Stimulated activated CD8-positive, alpha-beta memory T cell treated with anti-CD3 and anti-CD28 coated beads, Interleukin-15, amount 100 ng/mL, for 1 hour (primary cell): Measurements from ENCODE around the gene G6PC2.

Experiments used
- DNase-seq: peaks from one replicate; pipeline ENCODE4 v3.0.0-alpha.2; 2020; ENCODE audit warnings: low read depth

The G6PC2 gene

DNA sequence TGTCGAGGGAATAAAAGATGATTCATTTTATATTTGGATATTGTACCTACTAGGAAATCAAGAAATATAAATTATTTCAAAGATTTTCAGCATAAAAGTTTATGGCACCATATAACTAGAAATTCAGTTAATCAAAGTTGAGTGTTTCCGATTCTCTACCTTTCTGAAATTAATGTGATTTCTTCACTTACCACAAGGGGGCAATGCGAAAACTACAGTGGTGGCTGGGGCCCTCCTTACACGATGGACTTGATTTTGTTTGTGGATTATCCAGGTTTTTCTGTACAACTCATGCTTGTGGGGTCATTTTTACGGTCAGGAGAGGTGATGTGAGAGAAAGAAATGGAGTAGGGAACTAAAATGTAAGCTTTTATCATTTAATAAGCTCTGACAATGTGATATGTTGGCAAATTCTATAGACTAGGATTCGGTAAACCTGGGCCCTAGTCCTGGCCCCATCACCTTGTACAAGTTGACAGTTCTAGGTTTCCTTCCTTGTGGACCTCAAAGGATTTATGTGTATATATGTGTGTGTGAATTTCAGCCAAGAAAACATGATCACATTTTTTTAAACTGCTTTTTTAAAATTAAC lies 47.6 kb downstream of the G6PC2 start:
- no peak for DNase-seq

DNA sequence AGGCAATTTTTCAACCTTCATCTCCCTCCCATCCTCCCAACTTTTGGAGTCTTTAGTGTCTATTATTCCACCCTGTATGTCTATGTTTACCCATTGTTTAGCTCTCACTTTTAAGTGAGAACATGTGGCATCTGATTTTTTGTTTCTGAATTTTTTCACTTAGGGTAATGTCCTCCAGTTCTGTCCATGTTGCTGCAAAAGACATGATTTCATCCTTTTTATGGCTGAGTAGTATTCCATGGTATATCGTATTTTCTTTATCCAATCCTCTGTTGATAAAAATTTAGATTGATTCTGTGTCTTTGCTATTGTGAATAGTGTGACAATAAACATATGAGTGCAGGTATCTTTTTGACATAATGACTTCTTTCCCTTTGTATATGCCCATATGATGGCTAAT lies 48.2 kb downstream of the G6PC2 start:
- no peak for DNase-seq

DNA sequence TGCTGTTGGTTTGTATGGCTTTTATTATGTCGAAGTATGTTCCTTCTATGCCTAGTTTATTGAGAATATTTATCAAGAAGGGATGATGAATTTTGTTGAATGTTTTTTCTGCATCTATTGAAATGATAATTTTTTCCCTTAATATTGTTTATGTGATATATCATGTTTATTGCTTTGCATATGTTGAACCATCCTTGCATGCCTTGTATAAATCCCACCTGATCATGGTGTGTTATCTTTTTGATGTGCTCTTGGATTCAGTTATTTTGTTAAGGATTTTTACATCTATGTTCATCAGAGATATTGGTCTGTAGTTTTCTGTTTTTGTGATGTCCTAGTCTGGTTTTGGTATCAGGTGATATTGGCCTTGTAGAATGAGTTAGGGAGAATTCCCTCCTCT lies 50.8 kb downstream of the G6PC2 start:
- no peak for DNase-seq

- no peak for DNase-seq
Observed at GRCh38 chr2:168952424-168952823, 51.3 kb downstream of the G6PC2 start.

GRCh38 chr2:168954256-168954655 lies 53.2 kb downstream of the G6PC2 start:
- DNase-seq, result no peak

DNA sequence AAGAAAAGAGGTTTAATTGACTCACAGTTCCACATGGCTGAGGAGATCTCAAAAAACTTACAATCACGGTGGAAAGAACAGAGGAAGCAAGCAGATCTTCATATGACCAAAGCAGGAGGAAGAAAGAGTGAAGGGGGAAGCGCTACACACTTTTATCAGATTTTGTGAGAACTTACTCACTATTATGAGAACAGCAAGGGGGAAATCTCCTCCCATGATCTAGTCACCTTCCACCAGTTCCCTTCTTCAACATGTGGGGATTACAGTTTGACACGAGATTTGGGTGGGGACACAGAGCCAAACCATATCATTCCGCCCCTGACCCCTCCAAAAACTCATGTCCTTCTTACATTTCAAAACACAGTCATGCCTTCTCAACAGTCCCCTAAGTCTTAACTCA lies 54.2 kb downstream of the G6PC2 start:
- DNase-seq, result no peak

DNA sequence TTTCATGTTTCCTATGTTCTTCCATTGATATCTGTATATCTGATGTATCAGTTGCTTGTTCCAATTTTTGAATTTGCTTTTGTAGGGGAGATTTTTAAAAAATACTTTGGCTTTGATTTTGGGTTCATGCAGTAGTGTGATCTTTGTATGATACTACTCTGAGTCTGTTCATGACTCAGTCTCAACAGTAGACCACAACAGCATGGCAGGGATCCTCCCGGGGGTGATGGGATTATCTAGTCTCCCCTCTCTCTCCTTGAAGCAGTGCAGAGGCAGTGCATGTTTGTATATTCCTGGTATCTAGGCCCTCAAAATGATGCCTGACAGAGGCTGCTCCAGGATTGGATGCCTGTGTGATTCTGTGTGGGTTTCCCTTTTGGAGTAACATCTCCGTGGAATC lies 55.3 kb downstream of the G6PC2 start:
- DNase-seq, result no peak
